SIG-M5 (cell line): ENCODE results near the gene TRPC4.

Source experiments
- DNase-seq: peaks from one replicate; lab custom pipeline; 2025; lab: John Stamatoyannopoulos, UW

Gene TRPC4

GRCh38 chr13:37716420-37717195, 153.0 kb downstream of the TRPC4 start:
- no peak for DNase-seq

- DNase-seq, result no peak
Observed at GRCh38 chr13:37715606-37716015, 154.0 kb downstream of the TRPC4 start.

- no peak for DNase-seq
Observed at GRCh38 chr13:37709318-37709717, 160.3 kb downstream of the TRPC4 start.

- DNase-seq, result no peak
Observed at GRCh38 chr13:37707739-37708500, 161.7 kb downstream of the TRPC4 start.

- no peak for DNase-seq
Observed at GRCh38 chr13:37706041-37706440, 163.5 kb downstream of the TRPC4 start.

- DNase-seq, result no peak
Observed at GRCh38 chr13:37701972-37702371, 167.6 kb downstream of the TRPC4 start.

- DNase-seq, result no peak
Observed at GRCh38 chr13:37701306-37701705, 168.3 kb downstream of the TRPC4 start.

- no peak for DNase-seq
Observed at GRCh38 chr13:37700887-37701286, 168.7 kb downstream of the TRPC4 start.

GRCh38 chr13:37695200-37695599, 174.4 kb downstream of the TRPC4 start:
- DNase-seq, result no peak

- DNase-seq, result no peak
Observed at GRCh38 chr13:37690361-37690760, 179.2 kb downstream of the TRPC4 start.

GRCh38 chr13:37686501-37686900, 183.1 kb downstream of the TRPC4 start:
- no peak for DNase-seq

- DNase-seq, result no peak
Observed at GRCh38 chr13:37685206-37685605, 184.4 kb downstream of the TRPC4 start.

GRCh38 chr13:37682496-37682895, 187.1 kb downstream of the TRPC4 start:
- DNase-seq, result no peak

- no peak for DNase-seq
Observed at GRCh38 chr13:37681281-37682032, 188.1 kb downstream of the TRPC4 start.

- DNase-seq, result no peak
Observed at GRCh38 chr13:37680137-37680536, 189.4 kb downstream of the TRPC4 start.

GRCh38 chr13:37679043-37679442, 190.5 kb downstream of the TRPC4 start:
- DNase-seq, result no peak

GRCh38 chr13:37669845-37670244, 199.7 kb downstream of the TRPC4 start:
- no peak for DNase-seq

GRCh38 chr13:37667702-37668101, 201.9 kb downstream of the TRPC4 start:
- no peak for DNase-seq

GRCh38 chr13:37666036-37666435, 203.5 kb downstream of the TRPC4 start:
- DNase-seq, result no peak

GRCh38 chr13:37665420-37665819, 204.2 kb downstream of the TRPC4 start:
- DNase-seq, result no peak

GRCh38 chr13:37663724-37664123, 205.8 kb downstream of the TRPC4 start:
- DNase-seq, result no peak

GRCh38 chr13:37662624-37663023, 206.9 kb downstream of the TRPC4 start:
- no peak for DNase-seq

GRCh38 chr13:37657956-37658355, 211.6 kb downstream of the TRPC4 start:
- no peak for DNase-seq
